Measurements from ENCODE around the gene TMCC1. TPM values are rescaled to one million over a fixed set of nuclear protein-coding genes. Genes with fewer than 3 reads are reported as not detected.

TMCC1 gene
- total and polyA plus RNA-seq, 2 donors (not counting 3 experiments of a cell fraction or from before 2014, with no cell fraction given): 17.4 to 38.4 TPM

GRCh38 chr3:129917423-129918007, 24.0 kb upstream of the TMCC1 start:
- H3K36me3 ChIP-seq (ENCODE audit: control insufficient read depth in 2 of 2, extremely low read depth in 1 of 2, insufficient read depth in 2 of 2, low read length in 2 of 2): no peaks in the 10 kb centered on the region
- peaks cover 6% of the 10 kb centered on the region for H3K9me3 ChIP-seq (replicated peaks; ENCODE audit: control insufficient read depth, insufficient read depth, low read length)
- no peak overlapping the region for H2AFZ ChIP-seq (ENCODE audit: low read depth, low read length)
- TF ChIP-seq GATA2 (IDR thresholded peaks at IDR 0.05; ENCODE audit: insufficient read depth, insufficient read length, low read depth, low read length): no peak
- no peak overlapping the region for H3K4me3 ChIP-seq (replicated peaks in 1 of 3; ENCODE audit: insufficient read depth in 1 of 3, low read depth in 1 of 3, low read length in 3 of 3)
- no peaks in the 10 kb centered on the region for H3K4me1 ChIP-seq (ENCODE audit: control insufficient read depth, extremely low read depth, insufficient read depth, low read length)
- H3K27ac ChIP-seq (ENCODE audit: insufficient read depth, low read depth, low read length): no peak overlapping the region
- no peaks in the 10 kb centered on the region for H3K79me2 ChIP-seq (ENCODE audit: control insufficient read depth, insufficient read depth, low read length)
- dilution Hi-C loops (cut with MboI; ENCODE audit: extremely low pct_ligation_motif_present, low sequenced_read_pairs): no loop called here
- no peak overlapping the region for H3K4me2 ChIP-seq (ENCODE audit: insufficient read depth, low read length)
- no peaks in the 10 kb centered on the region for H4K20me1 ChIP-seq (replicated peaks; ENCODE audit: control insufficient read depth, extremely low read depth, insufficient read depth, low read length)
- ChIA-PET POLR2A (no interaction called here), CTCF (no interaction called here)
- FAIRE-seq (no peak), DNase-seq (ENCODE audit: low read depth, low spot score) (no peak)
- no peaks in the 10 kb centered on the region for H3K9me1 ChIP-seq (replicated peaks; ENCODE audit: control insufficient read depth, extremely low read depth, insufficient read depth, low read length)
- H3K27me3 ChIP-seq (ENCODE audit: control insufficient read depth in 2 of 2, insufficient read depth in 2 of 2, low read length in 2 of 2): no peaks in the 10 kb centered on the region
- BruUV-seq (replicated peaks): no TSS peak
- H3K9ac ChIP-seq (replicated peaks; ENCODE audit: extremely low read depth, insufficient read depth, low read length): no peak overlapping the region
- intact Hi-C loops (cut with micrococcal nuclease): no loop called here

DNA sequence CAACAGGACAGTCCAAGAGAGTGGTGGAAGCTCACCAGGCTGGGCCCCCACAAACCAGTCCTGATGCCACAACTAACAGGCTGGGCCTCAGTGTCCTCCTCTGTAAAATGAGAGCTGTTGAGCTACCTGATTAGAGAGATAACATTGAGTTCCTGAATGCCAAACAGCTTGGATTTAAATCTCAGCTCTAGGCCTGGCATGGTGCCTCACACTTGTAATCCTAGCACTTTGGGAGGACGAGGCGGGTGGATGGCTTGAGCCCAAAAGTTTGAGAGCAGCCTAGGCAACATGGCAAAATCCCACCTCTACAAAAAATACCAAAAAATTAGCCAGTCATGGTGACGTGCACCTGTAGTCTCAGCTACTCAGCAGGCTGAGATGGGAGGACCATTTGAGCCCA, 20.1 kb upstream of the TMCC1 start:
- Histone ChIP-seq H4K20me1 (replicated peaks; ENCODE audit: control insufficient read depth, extremely low read depth, insufficient read depth, low read length) (no peaks in the 10 kb centered on the region), H3K4me2 (ENCODE audit: insufficient read depth, low read length) (no peak overlapping the region), H3K27ac (ENCODE audit: insufficient read depth, low read depth, low read length) (no peak overlapping the region), H2AFZ (ENCODE audit: low read depth, low read length) (no peak overlapping the region), H3K27me3 (ENCODE audit: control insufficient read depth in 2 of 2, insufficient read depth in 2 of 2, low read length in 2 of 2) (no peaks in the 10 kb centered on the region), H3K36me3 (ENCODE audit: control insufficient read depth in 2 of 2, extremely low read depth in 1 of 2, insufficient read depth in 2 of 2, low read length in 2 of 2) (no peaks in the 10 kb centered on the region), H3K9me1 (replicated peaks; ENCODE audit: control insufficient read depth, extremely low read depth, insufficient read depth, low read length) (no peaks in the 10 kb centered on the region), H3K4me1 (ENCODE audit: control insufficient read depth, extremely low read depth, insufficient read depth, low read length) (peaks cover 4% of the 10 kb centered on the region), H3K9ac (replicated peaks; ENCODE audit: extremely low read depth, insufficient read depth, low read length) (no peak overlapping the region), H3K79me2 (ENCODE audit: control insufficient read depth, insufficient read depth, low read length) (no peaks in the 10 kb centered on the region), H3K4me3 (replicated peaks in 1 of 3; ENCODE audit: insufficient read depth in 1 of 3, low read depth in 1 of 3, low read length in 3 of 3) (no peak overlapping the region), H3K9me3 (replicated peaks; ENCODE audit: control insufficient read depth, insufficient read depth, low read length) (peaks cover 6% of the 10 kb centered on the region)
- no peak for FAIRE-seq
- ChIA-PET POLR2A (no interaction called here), CTCF (interaction anchor here (0.6 to 1.3 kb wide), 3 partner anchors 16 to 101 kb away, joined by 3 to 4 read pairs (median 4); no protein-coding TSS in a partner anchor)
- TF ChIP-seq MYC (IDR thresholded peaks at IDR 0.05; ENCODE audit: low read depth, low read length) (no peak), POLR2AphosphoS5 (IDR thresholded peaks at IDR 0.05; ENCODE audit: insufficient read depth, low read depth, low read length) (no peak)
- BruUV-seq (replicated peaks): no TSS peak
- dilution Hi-C loops (cut with MboI; ENCODE audit: extremely low pct_ligation_motif_present, low sequenced_read_pairs) (no loop called here), intact Hi-C loops (cut with micrococcal nuclease) (no loop called here)
- no peak for DNase-seq (ENCODE audit: low read depth, low spot score)
